T-helper 1 cell treated with Interleukin-12 subunit alpha and Interleukin-12 subunit beta and Interleukin-4 antibody, amounts not matched to agents 30 ng/mL and 1 ng/mL, for 36 hours (primary cell): ENCODE measurements around the gene SLC35E2B. TPM values are rescaled to one million over a fixed set of nuclear protein-coding genes. Genes with fewer than 3 reads are reported as not detected.
"Not testable (repeated sequence)": the region's sequence is repeated elsewhere in the genome, so short reads cannot be mapped to it uniquely, and the experiment has no call there.

Experiments
- intact Hi-C: fragments of 100-400 bp; cut with micrococcal nuclease; formaldehyde crosslinking; loops from one replicate; pipeline ENCODE4 v1.15.1; 2024
- total RNA-seq: library from RNA; stranded (reverse); gene quantifications from 2 replicates; pipeline ENCODE4 v1.2.3, GENCODE V29; 2022

Gene SLC35E2B
- total RNA-seq, 1 donor from 2014 or later = 64.8 TPM

DNA sequence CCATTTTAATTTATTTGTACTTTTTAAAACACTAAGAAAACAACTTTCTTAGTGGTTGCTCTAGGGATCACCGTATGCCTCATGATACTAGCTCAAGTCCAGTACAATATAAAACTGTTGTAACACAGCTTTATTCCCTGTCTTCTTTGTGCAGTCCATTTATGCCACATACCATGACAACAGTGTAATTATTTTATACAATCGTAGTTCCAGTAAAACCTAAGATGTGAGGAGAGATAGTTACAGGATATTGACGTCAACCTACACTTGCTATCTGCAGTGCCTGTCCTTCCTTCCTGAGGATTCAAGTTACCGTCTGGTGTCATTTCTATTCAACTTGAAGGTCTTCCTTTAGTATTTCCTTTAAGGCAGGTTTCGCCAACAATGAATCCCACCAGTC lies 46.3 kb downstream of the SLC35E2B start:
- intact Hi-C loops = not testable (repeated sequence)

- intact Hi-C loops = not testable (repeated sequence)
These were observed 51.7 kb downstream of the SLC35E2B start for GRCh38 chr1:1640711-1641461.

GRCh38 chr1:1640081-1640480 lies 52.5 kb downstream of the SLC35E2B start:
- intact Hi-C loops = not testable (repeated sequence)

DNA sequence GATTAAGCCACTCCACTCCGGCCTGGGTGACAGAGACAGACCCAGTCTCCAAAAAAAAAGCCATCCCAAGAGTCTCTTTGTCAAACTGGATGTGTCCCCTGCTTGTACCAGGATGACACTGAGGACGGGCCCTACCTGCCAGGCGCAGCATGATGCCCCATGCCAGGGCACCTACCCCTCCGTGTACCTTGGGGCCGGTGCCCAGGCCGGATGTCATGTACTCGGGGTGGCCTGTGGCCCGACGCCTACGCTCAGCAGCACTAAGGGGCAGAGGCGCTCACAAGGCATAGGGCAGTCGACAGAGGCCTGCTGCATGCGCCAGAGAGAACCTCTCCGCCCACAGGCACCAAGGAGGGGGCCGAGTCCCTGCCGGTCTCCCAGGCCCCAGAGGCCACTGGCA lies 53.2 kb downstream of the SLC35E2B start:
- intact Hi-C loops = not testable (repeated sequence)

DNA sequence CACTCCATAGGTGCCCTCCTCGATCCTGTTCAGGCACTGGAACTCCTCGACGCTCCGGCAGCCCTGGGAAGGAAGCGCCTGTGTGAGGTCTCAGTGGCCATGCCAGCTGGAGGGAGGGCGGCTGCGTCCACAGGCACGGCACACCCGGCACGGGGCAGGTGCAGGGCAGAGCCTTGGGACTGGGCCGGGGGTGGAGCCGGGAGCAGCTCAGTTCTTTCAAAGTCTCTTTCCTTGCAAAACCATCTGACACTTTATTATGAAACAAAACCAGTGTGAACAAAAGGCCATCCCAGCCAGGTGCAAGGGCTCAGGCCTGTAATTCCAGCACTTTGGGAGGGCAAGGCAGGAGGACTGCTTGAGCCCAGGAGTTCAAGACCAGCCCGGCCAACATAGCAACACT lies 54.1 kb downstream of the SLC35E2B start:
- intact Hi-C loops = not testable (repeated sequence)

GRCh38 chr1:1637479-1637875 lies 55.1 kb downstream of the SLC35E2B start:
- intact Hi-C loops = not testable (repeated sequence)

DNA sequence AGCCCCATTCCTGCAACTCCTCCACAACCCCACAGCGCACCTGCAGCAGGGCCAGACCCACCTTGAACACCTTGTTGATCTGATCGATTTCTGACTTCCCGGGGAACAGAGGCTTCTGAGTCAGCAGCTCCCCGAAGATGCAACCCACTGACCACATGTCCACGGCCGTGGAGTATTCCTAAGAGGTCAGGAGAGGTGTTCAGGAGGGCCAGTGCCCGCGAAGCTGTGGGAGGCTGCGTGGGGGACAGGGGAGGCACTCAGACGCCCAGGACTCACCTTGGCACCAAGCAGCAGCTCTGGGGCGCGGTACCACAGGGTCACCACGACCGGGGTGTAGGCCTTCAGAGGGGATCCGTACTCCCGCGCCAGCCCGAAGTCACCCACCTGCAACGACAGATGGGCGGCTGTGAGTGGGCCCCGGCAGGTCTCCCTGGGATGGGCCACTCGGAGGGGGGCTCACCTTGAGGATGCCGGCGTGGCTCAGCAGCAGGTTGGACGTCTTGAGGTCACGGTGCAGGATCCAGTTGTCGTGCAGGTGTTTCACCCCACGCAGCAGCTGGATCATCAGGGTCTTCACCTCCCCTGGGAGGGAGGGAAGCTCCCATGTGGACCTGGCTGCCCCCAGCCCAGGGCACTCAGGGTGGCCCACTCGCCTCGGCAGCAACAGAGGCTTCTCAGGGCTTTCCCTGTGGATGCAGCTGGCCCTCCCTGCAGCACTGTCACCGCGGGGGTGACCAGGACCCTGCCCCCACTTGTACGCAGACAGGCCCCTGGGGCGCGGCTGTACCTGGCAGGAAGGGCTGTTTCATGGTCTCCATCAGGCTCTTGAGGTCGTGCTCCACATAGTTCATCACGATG lies 55.7 kb downstream of the SLC35E2B start:
- intact Hi-C loops = not testable (repeated sequence)

GRCh38 chr1:1634613-1635012 lies 58.0 kb downstream of the SLC35E2B start:
- intact Hi-C loops = not testable (repeated sequence)

GRCh38 chr1:1633409-1633808 lies 59.2 kb downstream of the SLC35E2B start:
- intact Hi-C loops = not testable (repeated sequence)

DNA sequence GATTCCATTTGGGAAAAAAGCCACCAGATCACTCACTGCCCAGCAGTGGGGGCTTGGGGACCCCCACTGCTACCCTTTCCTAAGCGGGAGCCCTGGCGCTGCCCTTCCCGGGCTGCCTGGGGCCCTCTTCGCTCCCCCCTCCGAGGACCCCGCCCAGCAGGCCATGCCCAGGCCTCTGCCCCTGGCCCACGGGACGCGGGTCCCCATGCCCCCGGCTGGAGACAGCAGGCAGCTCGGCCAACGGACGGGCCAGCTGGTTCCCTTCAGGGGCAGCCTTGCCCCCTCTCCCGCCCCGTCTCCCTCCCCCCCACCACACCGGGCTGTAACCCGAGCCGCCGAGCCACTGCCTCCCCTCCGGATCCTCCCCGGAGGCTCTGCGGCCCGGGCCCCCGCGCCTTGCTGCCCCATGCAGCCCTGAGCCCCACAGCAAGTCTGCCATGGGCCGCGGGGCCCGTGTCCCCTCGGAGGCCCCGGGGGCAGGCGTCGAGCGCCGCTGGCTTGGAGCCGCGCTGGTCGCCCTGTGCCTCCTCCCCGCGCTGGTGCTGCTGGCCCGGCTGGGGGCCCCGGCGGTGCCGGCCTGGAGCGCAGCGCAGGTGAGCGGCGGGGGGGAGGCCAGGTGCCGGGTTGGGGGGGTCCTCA lies 60.7 kb downstream of the SLC35E2B start, which contains the start of gene MMP23B:
MMP23B (plus strand) TSS at position 392 of the 639 bp plus-strand sequence; CDS start at position 438, 46 bp downstream.
- intact Hi-C loops = loop anchor here (2.0 kb wide), 2 partner anchors 17 to 57 kb away; partner anchors contain the start of genes MIB2 and SSU72

- intact Hi-C loops = loop anchor here (2.0 kb wide), 2 partner anchors 16 to 56 kb away; partner anchors contain the start of genes MIB2 and SSU72
These were observed 61.4 kb downstream of the SLC35E2B start for GRCh38 chr1:1630965-1631781.

DNA sequence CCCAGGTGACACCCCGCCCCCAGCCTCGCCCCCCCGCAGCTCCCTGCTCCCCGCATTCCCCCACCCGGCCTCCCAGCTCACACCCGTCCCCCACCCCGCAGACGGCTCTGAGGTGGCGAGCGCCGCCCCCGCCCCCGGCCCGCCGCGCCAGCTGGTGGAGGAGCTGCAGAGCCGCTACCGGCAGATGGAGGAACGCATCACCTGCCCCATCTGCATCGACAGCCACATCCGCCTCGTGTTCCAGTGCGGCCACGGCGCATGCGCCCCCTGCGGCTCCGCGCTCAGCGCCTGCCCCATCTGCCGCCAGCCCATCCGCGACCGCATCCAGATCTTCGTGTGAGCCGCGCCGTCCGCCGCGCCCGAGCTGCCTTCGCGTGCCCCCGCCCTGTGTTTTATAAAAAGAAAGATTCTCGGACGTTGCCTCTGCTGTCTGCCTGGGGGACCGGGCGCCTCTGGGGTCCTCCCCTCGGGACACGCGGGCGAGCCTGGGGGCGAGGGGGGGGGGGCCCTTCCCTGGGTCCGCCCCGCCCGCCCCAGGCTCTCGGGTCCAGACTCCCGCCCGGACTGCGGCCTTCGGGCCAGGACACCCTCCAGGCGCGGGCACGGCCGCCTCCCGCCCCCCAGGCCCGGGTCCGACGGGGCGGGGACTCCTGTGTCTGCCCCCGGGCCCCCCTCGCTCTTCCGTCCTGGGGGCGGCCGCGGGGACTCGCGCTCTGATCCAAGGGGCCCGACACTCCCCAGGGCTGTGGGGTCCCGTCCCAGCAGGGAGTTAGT lies 62.2 kb downstream of the SLC35E2B start:
- intact Hi-C loops = loop anchor here (2.0 kb wide), 2 partner anchors 16 to 56 kb away; partner anchors contain the start of genes MIB2 and SSU72

DNA sequence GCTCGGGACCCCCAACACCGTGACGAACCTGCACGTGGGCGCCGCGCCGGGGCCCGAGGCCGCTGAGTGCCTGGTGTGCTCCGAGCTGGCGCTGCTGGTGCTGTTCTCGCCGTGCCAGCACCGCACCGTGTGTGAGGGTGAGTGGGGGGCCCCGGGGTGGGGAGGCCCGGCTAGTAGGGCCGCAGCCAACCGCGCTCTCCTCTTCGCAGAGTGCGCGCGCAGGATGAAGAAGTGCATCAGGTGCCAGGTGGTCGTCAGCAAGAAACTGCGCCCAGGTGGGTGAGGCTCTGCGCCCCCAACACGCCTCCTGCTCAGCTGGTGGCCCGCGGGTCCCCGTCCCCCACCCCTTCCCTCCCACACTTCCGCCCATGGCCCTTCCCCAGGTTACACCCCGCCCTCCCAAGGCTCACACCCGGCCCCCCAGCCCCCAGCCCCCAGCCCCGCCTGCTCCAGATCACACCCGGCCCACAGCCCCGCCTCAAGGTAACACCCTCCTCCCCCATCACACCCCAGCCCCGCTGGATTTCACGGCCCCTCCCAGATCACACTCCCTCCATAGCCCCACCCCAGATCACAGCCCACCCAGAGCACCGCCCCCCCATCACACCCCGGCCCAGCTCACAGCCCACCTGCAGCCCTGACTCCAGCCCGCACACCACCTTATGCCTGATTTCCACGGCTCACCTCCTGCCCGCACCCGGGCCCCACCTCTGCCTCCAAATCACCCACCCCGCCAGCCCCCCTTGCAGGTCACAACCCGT lies 63.0 kb downstream of the SLC35E2B start:
- intact Hi-C loops = loop anchor here (2.0 kb wide), 2 partner anchors 15 to 55 kb away; partner anchors contain the start of genes MIB2 and SSU72

- intact Hi-C loops = no loop called here
These were observed 63.7 kb downstream of the SLC35E2B start for GRCh38 chr1:1628754-1629429.

DNA sequence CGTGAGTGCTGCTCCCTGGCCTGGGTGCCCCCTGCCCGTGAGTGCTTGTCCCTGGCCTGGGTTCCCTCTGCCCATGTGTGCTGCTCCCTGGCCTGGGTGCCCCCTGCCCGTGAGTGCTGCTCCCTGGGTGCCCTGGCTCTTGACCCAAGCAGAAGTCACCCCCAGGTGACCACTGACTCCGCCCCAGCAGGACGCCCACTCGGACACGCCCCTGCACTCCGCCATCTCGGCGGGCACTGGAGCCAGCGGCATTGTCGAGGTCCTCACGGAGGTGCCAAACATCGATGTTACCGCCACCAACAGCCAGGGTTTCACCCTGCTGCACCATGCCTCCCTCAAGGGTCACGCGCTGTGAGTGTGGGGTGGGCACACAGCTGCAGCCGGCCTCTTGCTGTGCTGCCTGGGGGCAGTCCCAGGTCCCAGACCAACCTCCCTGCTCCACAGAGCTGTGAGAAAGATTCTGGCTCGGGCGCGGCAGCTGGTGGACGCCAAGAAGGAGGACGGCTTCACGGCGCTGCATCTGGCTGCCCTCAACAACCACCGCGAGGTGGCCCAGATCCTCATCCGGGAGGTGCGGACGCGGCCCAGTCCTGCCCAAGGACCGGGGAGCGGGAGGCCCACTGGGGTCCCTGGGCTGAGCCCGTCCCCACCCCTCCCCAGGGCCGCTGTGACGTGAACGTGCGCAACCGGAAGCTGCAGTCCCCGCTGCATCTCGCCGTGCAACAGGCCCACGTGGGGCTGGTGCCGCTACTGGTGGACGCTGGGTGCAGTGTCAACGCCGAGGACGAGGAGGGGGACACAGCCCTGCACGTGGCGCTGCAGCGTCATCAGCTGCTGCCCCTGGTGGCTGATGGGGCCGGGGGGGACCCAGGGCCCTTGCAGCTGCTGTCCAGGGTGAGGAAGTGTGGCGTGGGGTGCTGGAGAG lies 64.5 kb downstream of the SLC35E2B start:
- intact Hi-C loops = no loop called here

DNA sequence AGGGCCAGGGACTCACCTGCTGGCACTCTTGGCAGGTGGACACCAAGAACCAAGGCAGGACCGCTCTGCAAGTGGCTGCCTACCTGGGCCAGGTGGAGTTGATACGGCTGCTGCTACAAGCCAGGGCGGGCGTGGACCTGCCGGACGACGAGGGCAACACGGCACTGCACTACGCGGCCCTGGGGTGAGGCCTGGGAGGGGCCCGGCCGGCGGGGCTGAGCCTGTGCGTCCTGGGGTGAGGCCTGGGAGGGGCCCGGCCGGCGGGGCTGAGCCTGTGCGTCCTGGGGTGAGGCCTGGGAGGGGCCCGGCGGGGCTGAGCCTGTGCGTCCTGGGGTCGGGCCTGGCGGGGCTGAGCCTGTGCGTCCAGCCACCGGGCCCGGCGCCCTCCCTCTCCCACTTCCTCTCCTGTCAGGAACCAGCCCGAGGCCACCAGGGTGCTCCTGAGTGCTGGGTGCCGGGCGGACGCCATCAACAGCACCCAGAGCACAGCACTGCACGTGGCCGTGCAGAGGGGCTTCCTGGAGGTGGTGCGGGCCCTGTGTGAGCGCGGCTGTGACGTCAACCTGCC lies 65.2 kb downstream of the SLC35E2B start:
- intact Hi-C loops = no loop called here
